ENCODE results near the gene REX1BD. TPM values are rescaled to one million over a fixed set of nuclear protein-coding genes. Genes with fewer than 3 reads are reported as not detected.
"Not testable (repeated sequence)": the region's sequence is repeated elsewhere in the genome, so short reads cannot be mapped to it uniquely, and the experiment has no call there.

Gene REX1BD
- total RNA-seq, result 10 to 100 TPM; 25.2 to 64.0 TPM

DNA sequence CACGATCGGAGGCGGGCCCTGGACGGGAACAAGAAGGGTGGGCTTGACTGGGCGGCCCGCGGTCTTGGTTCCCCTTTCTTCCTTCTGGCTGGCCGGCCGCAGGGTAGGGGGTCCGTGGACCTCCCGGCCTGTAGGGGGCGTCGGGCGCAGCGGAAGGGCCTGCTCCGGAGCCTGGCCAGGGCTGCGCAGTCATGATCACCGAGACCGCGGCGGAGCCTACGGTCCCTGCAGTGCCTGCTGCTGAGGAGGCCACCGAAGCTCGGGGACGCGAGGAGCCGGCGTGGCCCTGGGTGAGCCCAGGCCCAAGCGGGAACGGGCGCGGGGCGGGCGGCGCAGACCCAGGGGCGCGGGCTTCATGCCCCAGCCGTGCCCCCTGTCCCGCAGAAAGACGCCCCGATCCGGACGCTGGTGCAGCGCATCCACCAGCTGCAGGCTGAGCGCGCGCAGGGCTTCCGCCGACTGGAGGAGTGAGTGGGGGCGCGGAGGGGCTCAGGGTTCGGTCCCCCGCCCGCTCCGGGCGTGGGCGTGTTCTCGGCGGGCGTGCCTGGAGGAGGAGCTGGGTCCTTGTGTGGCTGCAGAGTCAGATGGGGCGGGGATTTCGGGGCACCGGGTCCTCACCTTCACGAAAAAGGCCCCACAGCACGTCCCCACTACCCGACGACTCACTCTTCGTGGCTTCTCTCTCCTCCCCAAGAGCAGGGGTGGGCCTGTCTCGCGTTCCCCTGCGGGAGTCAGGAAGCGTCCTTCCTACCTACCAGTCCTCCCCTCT lies at the start of gene REX1BD:
REX1BD (plus strand) TSS at position 188 of the 769 bp plus-strand sequence; CDS start at position 192, 4 bp downstream.
- ATAC-seq (peak; percentile 84 to 87), DNase-seq (ENCODE audit: low spot score in 2 of 2) (peak; percentile 85 to 87)
- H3K27ac Mint-ChIP-seq, result peak within 1 kb of the TSS; percentile 78 to 87
- no peaks in the 10 kb centered on the region for H3K9me3 Mint-ChIP-seq
- H3K36me3 Mint-ChIP-seq, result peaks cover 0 to 8% of the 10 kb centered on the region in 2 donors

DNA sequence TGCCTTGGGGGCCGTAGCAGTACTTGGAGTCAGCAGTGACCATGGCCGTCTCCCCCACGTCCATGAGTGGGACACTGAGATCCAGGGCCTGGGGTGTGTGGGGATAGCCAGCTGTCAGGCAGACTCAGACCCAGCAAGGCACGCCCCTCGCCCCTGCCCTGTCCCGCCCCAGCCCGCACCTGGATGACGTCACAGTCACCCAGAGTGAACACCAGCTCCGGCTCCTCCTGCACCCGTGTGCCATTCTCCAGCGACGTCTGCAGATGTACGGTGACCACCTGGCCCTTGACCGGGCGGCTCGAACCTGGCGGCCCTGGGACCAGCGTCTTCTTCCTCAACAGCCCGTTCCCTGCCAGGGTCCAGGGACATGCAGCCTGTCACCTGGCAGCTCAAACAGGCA lies 49.2 kb upstream of the REX1BD start:
- Mint-ChIP-seq H3K27ac (peak overlapping the region in 1 of 2 donors; percentile 65), H3K36me3 (peaks cover 14 to 17% of the 10 kb centered on the region in 2 donors), H3K9me3 (no peaks in the 10 kb centered on the region)
- ATAC-seq (no peak), DNase-seq (ENCODE audit: low spot score in 2 of 2) (no peak)

DNA sequence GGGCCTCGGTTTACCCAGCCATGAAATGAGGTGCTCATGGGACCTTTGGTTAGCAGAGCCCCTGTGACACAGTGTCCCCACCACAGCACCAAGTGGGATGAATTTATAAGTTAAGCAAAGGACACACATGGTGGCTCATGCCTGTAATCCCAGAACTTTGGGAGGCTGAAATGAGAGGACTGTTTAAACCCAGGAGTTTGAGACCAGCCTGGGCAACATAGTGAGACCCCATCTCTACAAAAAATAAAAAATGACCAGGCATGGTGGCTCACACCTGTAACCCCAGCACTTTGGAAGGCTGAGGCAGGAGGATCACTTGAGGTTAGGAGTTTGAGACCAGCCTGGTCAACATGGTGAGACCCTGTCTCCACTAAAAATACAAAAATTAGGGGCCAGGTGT lies 48.4 kb upstream of the REX1BD start:
- H3K36me3 Mint-ChIP-seq, result peaks cover 14 to 17% of the 10 kb centered on the region in 2 donors
- H3K27ac Mint-ChIP-seq; H3K9me3 Mint-ChIP-seq; ATAC-seq; DNase-seq (ENCODE audit: low spot score in 2 of 2): not testable (repeated sequence)

DNA sequence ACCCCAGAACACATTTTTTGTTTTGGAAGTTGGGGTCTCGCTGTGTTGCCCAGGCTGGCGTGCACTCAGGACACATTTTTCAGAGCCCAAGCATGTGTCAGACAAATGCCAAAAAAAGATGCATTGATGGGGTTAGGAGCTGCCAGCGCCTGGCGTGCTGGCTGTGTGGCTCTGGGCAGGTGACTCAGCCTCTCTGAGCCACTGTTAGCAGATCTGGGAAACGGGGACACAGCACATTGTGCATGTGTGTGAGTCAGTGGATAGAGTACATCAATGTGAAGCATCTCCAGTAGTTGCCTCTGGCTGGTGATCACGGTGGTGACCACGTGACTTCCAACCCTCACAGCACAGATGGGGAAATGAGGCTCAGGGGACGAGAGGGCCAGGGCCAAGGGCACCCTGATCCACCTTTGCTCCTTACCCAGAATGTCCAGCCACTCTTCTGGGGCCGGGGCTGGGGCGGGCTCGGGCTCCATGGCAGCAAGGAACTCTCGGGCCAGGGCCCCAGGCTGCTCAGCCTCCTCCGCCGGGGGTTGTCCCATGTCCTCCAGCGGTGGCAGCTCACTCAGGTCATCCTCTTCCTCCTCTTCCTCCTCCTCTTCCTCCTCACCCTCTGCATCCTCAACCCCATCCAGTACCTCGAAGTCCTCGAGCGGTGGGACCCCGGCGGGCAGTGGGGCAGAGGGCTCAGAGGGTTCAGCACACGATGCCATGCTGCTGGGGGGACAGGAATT lies 47.2 kb upstream of the REX1BD start:
- Mint-ChIP-seq H3K36me3 (peaks cover 12 to 17% of the 10 kb centered on the region in 2 donors), H3K9me3 (no peaks in the 10 kb centered on the region), H3K27ac (peak overlapping the region in 1 of 2 donors; percentile 83)
- peak in 1 of 2 donors; percentile 59 for ATAC-seq
- no peak for DNase-seq (ENCODE audit: low spot score in 2 of 2)

DNA sequence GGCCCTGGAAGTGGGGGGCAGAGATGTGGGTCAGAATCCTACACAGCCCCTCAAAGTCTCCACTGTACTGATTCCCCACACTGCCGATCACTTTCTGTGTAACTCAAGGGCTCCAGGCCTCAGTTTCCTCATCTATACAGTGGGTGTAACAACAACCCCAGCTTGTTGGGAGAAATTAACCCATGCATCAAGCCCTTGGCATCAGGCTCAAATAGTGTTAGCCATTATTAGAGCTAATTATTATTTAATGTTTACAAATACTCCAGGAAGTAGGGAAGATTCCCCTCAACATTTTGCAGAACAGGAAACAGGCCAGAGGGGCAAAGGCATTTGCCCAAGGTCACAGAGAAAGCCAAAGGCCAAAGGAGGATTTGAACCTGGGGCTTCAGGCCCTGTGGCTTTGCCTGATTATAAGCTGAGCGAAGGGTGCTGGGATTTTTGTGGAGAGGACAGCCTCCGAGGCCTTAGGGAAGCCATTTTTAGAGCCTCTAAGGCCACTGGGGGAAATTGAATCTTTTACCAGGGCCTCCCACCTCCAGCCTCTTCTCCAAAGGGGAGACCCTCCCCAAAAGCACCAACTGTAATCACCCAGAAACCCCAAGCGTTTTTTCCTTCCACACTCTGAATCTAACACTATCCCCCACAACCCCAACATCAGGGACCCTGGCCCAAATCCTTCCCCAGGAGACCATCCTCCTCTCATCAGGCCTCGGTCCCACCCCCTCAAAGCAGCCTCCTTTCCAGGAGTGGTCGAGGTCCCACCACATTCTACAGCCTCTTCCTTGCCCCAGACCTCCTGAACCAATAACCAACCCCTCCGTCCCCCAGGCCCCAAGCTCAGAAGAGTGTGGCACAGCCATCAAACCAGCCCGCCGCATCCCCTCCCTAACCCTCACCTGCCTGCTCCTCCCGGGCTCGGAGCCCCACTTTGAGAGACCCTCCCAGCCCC lies 46.3 kb upstream of the REX1BD start:
- Mint-ChIP-seq H3K9me3 (no peaks in the 10 kb centered on the region), H3K36me3 (peaks cover 8 to 17% of the 10 kb centered on the region in 2 donors), H3K27ac (peak overlapping the region; percentile 83 to 93)
- no peak for ATAC-seq
- DNase-seq (ENCODE audit: low spot score in 2 of 2), result no peak

DNA sequence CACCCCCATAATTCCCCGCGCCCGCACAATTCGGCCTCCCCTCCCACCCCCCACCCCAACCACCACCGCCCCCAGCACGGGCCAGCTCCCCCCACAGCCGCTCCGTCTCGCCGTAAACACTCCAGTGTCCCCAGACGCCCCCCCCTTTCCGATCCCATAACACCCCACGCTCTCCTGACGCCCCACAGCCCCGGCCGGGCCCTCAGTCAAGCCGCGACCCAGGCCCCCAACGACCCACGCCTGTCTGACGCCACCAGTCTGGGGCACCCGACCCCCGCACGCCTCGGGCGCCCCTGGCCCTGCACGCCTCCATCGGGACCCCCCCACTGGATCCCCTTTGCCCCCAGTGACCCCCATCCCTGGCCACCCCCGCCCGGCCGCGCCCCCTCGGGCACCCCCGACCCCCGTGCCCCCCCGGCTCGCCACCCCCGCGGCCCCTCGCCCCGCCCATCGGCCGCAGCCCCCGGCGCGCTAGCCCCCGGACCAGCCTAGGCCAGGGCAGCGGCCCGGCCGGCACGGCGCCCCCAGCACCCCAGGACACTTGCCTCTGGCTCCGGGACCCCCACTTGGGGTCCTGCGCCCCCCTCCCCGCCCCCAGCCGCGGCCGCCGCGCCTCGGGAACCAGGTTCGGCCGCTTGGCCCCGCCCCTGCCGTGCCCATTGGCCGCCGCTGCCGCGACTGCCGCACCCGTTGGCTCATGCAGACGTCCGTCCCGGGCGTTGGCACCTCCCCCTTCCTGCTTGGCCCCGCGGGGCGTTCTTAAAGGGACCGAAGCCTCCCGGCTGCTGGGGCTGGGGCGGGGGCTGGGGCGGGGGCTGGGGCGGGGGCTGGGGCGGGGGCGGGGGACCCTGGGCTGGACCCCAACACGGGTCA lies 45.4 kb upstream of the REX1BD start, which contains the start of gene FKBP8:
FKBP8 (minus strand) TSS at position 633 of the 873 bp plus-strand sequence. CDS start 1,603 bp downstream, outside the sequence.
- Mint-ChIP-seq H3K27ac (peak within 1 kb of the TSS; percentile 95 to 97), H3K9me3 (no peaks in the 10 kb centered on the region), H3K36me3 (peaks cover 8 to 17% of the 10 kb centered on the region in 2 donors)
- DNase-seq (ENCODE audit: low spot score in 2 of 2), result peak; percentile 92 to 97
- peak; percentile 93 to 96 for ATAC-seq

DNA sequence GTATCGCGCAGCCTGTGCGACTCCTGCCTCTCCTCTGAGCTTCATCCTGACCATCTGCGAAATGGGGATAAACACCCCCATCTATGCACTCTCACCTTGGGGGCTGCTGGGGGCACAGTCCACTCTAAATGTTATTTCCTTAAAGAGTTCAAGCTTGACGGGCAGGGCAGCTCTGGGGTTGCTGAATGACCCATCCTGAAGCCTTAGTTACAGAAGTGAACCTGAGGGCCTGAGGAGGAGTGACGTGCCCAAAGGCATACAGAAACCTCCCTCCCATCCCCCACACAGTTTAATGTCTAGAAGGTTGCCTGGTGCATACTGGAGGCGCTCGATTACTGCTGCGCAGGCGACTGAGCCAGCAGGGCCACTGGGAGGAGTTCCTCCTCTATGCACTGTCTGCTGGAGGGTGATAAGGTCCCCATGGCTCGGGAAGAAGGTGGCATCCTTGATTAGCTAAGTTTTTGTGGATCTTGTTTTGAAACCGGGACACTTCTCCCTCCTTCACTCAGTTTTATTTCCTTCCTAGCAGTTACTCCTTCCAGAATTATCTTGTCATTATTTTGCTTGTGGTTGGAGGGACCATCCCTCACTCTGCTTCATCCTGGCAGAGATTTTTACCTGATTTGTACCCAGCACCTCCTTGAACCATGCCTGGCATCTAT lies 44.7 kb upstream of the REX1BD start:
- Mint-ChIP-seq H3K9me3 (no peaks in the 10 kb centered on the region), H3K27ac (peak overlapping the region; percentile 95 to 97), H3K36me3 (peaks cover 8 to 17% of the 10 kb centered on the region in 2 donors)
- ATAC-seq, result peak; percentile 84 to 87
- DNase-seq (ENCODE audit: low spot score in 2 of 2), result peak; percentile 72 to 88

DNA sequence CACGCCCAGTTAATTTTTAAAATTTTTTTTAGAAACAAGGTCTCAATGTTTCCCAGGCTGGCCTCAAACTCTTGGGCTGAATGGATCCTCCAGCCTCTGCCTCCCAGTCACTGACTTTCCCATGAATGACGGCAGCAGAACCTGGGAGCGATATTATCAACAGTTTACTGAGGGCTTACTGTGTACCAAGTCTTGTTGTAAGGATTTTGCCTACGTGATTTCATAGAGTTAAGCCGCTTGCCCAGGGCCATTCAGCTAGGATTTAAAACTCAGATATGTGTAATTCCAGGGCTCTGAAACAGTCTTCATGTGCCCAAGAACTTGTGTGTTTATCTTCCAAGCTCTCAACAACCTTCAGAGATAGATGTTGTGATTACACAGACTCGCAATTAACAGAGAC lies 37.0 kb upstream of the REX1BD start:
- Mint-ChIP-seq H3K36me3 (no peaks in the 10 kb centered on the region), H3K27ac (no peak overlapping the region), H3K9me3 (no peaks in the 10 kb centered on the region)
- ATAC-seq (no peak), DNase-seq (ENCODE audit: low spot score in 2 of 2) (no peak)

DNA sequence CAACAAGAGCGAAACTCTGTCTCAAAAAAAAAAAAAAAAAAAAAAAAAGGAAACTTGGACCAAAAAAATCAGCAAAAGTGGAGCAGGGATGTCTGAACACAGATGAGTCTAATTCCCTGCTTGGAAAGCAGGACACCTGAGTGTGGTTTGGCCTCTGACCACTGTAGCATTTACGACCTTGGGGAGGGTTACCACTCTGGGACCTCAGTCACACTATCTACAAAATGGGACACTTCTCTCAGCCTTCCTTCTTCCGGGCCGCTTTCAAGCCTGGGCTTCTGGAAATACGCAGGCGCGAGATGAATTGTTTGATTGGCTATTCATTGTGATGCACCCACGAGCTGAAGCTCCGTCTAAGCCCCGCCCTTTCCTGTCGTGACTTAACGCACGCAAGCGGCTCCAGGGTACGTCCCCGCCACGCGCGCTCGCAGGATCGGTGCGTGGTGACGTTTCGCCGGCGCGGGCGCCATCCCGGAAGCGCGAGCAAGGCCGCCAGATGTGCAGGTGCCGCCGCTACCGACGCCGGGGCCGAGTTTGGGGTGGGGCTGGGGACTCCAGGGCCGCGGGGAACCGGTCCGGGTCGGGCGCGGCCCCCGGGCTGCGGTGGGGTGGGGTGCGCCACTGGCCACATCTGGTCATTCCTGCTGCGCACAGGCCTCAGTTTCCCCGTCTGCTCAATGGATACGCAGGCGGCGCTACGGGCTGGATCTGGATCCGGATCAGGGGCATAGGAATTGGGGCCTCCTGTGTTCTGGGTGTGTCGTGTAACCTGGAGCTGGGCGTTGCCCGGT lies 31.0 kb upstream of the REX1BD start, which contains the start of gene KXD1:
KXD1 (plus strand) TSS at position 460 of the 791 bp plus-strand sequence. CDS start 4,187 bp downstream, outside the sequence.
- peaks cover 9 to 12% of the 10 kb centered on the region in 2 donors for H3K36me3 Mint-ChIP-seq
- peak within 1 kb of the TSS; percentile 93 to 96 for H3K27ac Mint-ChIP-seq
- peak; percentile 98 to 100 for ATAC-seq
- H3K9me3 Mint-ChIP-seq, result no peaks in the 10 kb centered on the region
- DNase-seq (ENCODE audit: low spot score in 2 of 2), result peak; percentile 95 to 99

DNA sequence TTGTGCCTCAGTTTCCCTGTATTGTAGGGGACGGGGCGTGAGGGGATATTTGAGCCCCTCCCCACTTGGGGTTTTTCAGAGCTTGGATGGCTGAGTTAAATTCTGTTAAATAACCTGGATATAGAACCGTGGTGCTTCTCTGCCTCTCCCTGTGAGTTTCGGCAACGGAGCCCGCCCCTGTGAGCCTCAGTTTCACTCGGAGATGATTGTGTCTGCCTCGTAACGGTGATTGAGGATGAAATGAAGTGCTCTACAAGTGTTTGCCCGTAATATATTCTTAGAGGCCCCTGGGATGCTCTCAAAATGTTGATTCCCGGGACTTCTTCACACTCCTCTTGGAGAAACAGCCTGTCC lies 30.4 kb upstream of the REX1BD start:
- Mint-ChIP-seq H3K27ac (peak overlapping the region; percentile 93 to 96), H3K9me3 (no peaks in the 10 kb centered on the region), H3K36me3 (peaks cover 9 to 16% of the 10 kb centered on the region in 2 donors)
- DNase-seq (ENCODE audit: low spot score in 2 of 2) (no peak), ATAC-seq (no peak)

DNA sequence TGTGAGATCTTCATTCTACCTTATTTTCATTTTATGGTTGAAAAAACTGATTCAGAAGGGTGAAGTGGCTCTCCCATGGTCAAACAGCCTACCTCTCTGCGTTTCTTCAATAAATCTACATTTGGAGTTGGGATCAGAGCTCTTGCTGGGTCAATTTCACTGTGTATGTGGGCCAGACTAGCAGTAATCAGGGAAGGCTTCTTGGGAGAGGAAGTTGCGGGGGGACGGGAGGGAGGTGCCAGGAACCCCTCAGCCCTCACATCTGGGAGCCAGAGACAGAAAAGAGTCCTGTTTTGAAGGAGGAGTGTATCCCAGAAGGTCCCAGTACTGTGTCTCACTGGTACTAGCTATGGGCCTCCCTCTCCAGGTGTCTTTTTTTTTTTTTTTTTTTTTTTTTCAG lies 30.0 kb upstream of the REX1BD start:
- H3K27ac Mint-ChIP-seq, result peak overlapping the region; percentile 93 to 96
- peaks cover 9 to 18% of the 10 kb centered on the region in 2 donors for H3K36me3 Mint-ChIP-seq
- DNase-seq (ENCODE audit: low spot score in 2 of 2) (no peak), ATAC-seq (no peak)
- H3K9me3 Mint-ChIP-seq, result no peaks in the 10 kb centered on the region

DNA sequence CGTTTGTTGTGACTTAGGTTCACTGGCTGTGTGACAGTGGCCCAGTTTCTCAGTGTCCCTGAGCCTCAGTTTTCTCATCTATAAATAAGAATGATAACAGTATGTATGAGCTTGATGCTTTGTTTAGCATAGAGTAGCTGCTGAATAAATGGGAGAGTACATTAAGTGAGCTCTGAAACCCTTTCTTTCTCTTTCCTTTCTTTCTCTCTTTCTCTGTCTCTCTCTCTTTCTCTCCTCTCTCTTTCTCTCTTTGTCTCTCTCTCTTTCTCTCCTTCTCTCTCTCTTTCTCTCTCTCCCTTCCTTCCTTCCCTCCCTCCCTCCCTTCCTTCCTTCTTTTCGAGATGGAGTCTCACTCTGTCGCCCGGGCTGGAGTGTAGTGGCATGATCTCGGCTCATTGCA lies 28.9 kb upstream of the REX1BD start:
- Mint-ChIP-seq H3K36me3 (peaks cover 9 to 18% of the 10 kb centered on the region in 2 donors), H3K27ac (peak overlapping the region; percentile 60 to 93), H3K9me3 (no peaks in the 10 kb centered on the region)
- no peak for DNase-seq (ENCODE audit: low spot score in 2 of 2)
- no peak for ATAC-seq

DNA sequence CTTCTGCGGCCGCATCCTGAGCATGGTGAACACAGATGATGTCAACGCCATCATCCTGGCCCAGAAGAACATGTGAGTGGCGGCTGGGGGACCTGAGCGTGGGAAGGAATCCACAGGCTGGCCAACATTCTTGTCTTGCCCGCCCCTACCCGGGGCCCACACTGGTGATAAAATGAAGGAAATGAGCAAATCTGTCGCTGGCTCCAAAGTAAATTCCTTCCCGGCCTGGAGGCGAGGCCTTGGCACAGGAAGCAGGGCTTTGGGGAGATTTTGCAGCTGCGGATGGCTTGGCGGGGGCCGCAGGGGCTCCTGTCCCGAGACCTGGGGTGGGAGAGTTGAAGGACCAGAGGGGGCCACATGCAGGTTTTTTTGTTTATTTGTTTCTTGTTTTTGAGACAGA lies 26.5 kb upstream of the REX1BD start:
- H3K36me3 Mint-ChIP-seq, result peaks cover 9 to 18% of the 10 kb centered on the region in 2 donors
- no peak overlapping the region for H3K27ac Mint-ChIP-seq
- ATAC-seq (no peak), DNase-seq (ENCODE audit: low spot score in 2 of 2) (no peak)
- H3K9me3 Mint-ChIP-seq, result no peaks in the 10 kb centered on the region

DNA sequence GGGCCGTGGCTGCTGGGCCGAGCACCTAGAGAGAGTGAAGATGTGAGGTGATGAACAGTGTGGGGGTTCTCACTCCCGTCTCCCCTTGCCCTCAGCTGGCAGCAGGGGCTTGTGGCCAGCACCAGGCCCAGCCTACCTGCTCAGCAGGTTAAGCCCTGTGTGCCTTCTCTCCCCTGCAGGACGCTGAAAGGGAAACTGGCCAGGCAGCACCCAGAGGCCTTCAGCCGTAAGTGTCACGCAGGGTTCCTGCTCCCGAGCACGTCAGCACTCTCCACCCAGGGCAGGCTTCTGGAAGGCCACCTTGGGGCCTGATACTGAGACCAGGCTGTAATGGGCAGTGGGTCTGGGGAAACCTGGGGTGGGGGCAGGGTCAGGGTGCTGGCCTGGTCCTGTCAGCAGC lies 21.6 kb upstream of the REX1BD start:
- H3K36me3 Mint-ChIP-seq, result peaks cover 8 to 25% of the 10 kb centered on the region in 2 donors

More for the DNA sequence above, 21.6 kb upstream of the REX1BD start:
- no peak for DNase-seq (ENCODE audit: low spot score in 2 of 2)
- ATAC-seq, result no peak
- Mint-ChIP-seq H3K27ac (no peak overlapping the region), H3K9me3 (no peaks in the 10 kb centered on the region)

Data from activated naive CD4-positive, alpha-beta T cell treated with anti-CD3 and anti-CD28 coated beads, Interleukin-2, amount 50 U/mL, for 72 hours (primary cell).